Head of caudate nucleus (tissue), 42 donors: Measurements from ENCODE around the gene TSKU.
A peak's percentile ranks its signal among the peaks of the same experiment; 100 is the strongest.

ENCODE experiments used
- DNase-seq, 42 donors: peaks; one replicate each; pipeline versions ENCODE4 v3.0.0 to v3.0.0-alpha.2; 2020 to 2021; ENCODE audit warnings: mixed read lengths in 7 of 42
- intact Hi-C: fragments of 100-400 bp; cut with DNase I; formaldehyde crosslinking; loops from one replicate; pipeline ENCODE4 v1.15.0; 2022

TSKU gene

DNA sequence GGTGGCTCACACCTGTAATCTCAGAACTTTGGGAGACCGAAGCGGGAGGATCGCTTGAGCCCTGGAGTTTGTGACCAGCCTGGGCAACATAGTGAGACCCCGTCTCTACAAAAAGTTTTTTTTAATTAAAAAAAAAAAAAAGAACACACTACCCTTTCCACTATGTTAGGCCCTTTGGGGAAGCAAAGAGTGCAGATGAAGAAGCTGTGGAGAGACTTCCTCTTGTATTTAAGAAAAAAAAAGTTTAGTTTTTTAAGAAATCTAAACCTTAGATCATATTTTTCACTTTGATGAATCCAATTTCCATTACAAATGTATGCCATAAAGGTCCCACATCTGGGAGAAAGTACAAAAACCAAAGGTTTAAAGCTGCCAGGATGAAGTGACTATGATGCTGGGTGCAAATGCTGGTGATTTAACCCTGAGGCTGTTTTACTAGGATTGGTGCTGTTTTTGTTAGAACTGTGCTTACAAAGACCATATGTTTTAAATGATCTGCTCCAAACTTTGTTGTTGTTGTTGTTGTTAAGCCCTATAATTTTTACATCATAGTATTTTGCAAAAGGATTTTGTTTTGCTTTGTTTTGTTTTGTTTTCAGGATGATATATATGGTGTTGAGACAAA is 48.6 kb downstream of the TSKU start:
- intact Hi-C loops: no loop called here

DNA sequence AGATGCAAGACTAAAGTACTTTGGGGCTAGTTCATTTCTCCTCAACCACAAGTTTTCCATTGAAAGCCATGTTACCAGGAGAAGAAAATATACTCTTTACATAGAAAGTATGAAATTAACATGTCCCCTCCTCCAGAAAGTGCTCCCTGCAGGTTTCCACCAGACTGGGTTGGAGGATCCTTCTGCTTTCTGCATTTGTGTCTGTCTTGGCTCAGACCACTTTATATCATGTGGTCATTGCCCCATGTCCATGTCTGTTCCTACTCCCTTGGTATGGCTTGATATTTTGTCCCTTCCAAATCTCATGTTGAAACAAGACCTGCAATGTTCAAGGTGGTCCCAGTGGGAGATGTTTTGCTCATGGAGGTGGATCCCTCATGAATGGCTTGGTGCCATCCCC is 49.2 kb downstream of the TSKU start:
- peak in 2 of 42 donors; percentile 20 to 35 for DNase-seq
- intact Hi-C loops: no loop called here

More for the DNA sequence above, 48.6 kb downstream of the TSKU start:
- peak in 2 of 42 donors; percentile 22 to 29 for DNase-seq

DNA sequence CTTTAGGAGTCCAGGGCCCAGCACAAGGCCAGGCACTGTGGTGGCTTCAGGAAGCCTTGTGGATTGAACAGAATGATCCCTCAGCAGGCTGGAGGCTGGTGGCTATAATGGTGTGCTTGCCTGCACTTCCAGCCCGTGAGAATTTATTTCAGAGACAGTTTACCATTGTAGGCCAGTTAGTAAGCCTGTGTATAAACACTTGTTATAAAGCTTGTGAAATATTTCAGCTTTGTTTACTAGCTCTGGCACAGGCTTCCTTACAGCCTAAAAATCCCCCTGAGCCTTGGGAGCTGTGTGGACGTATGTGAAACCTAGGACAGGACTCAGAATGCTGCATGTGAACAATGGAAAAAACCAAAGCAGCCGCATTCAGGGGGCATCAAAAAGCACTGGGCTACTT is 51.0 kb downstream of the TSKU start:
- intact Hi-C loops: no loop called here
- peak in 1 of 42 donors; percentile 38 for DNase-seq

DNA sequence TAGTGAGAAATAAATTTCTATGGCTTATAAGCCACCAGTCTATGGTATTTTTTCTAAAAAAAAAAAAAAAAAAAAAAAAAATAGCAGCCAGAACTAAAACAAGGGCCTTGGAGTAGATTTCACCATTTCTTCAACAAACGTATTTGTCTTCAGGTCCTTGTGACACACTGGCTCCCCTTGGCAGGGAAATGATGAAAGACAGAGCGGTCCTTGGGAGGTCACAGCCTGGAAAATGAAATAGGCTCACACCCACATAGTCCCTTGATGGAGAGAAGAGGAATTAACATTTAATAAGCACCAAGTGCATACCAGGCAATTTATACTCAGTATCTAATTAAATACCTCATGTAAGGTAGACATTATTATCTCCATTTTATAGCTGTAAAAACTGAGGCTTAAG is 51.9 kb downstream of the TSKU start:
- intact Hi-C loops: no loop called here
- DNase-seq: peak in 2 of 42 donors; percentile 28 to 29

DNA sequence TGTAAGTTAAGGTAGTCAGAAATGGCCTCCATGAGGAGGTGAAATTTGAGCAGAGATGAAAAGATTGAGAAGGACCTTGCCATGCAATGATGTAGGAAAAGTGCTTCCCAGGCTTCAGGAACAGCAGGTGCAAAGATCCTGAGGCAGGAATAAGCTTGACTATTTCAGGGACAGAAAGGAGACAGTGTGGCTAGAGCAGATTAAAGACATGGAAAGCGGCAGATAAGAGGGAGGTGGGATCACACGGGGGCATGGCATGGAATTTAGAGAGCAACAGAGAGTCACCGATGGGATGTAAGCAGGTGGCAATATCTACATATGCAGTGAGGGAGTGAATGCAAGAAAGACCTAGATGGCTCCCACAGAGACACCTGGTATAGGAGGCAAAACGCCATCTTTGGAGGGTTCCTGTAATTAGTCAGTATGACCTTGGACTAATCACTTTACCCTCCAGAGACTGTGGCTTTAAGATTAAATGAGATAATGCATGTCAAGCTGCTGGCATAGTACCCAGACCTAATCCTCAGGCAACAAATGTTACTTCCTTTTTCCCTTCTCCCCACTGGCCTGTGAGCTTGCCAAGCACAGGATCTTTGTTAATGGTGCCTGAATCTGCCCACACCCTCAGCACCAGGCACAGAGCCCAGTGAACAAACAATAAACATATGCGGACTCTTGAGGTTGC is 52.9 kb downstream of the TSKU start:
- peak in 2 of 42 donors; percentile 3 to 35 for DNase-seq
- intact Hi-C loops: no loop called here

DNA sequence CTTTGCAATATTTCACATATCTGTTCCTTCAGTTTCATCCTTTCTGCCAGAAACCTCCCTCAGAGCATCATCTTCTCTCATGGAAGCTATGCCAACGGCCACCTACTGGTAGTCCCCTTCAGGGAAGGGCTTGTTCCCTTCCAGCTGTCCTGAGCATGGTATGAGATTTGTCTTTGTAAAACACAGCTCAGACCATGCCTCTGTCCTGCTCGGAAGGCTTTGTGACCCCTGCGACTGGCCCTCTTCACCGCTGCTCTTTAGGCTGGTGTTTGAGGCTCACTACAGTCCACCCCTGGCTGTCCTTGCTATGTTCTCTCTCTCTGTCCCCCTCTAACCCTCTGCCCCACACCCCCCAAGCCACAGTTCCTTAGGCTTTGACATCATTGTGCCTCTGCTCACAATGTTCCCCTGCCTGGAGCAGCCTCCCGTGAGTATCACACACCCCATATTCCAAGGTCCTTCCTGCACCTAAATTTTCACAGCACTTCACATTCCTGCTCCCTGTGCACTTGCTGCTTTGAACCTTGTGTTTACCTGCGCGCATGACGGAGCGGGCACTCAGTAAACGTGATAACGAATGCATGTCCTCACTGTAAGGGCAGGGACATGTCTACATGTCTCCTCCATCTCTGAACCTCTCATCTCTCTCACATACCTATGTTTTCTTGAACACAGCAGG is 53.6 kb downstream of the TSKU start:
- DNase-seq: peak in 2 of 42 donors; percentile 10 to 32
- intact Hi-C loops: no loop called here

DNA sequence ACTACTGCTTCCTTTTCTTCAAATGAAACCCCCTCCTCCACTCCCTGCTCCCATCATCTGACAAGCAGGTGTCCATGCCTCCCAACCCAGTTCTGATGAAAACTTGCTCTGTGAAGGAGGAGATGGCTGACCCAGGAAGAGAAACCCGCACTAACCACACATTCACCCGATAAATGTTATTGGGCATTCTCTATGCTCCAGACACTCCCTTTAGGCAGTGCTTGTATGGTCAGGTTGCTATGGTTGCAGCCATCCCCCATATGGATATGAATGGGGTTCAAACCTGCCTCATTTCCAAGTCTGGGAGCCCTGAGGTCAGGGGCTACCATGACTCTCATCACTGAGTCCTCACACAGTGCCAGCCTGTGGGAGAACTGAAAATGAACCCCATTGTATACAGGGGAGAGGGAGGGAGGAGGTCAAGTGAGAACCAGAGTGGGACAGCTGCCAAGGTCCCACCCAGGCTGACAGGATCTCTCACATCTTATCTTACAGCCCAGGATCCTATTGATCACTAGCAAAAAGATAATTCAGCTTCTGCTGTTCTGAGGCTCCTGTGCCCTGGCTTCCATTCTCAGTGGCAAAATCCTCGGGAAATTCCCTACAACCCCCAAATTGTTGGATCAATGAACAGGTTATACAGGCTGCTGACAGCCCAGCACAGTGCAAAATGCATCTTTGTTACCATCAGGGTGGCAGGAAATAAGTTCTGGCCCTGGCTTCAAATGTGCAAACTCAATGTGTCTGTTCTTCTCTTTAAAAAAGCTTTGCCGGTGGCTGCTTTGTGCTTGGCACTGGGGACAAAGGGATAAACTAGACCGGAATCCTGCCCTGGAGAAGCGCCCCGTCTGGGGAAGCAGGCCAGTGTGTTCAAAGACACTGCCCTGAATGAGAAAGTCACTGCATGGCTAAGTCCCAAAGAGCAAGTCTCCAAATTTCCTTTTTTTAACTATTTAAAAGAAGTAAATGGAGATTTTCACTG is 54.8 kb downstream of the TSKU start:
- DNase-seq: peak in 18 of 42 donors; percentile 11 to 67 (median 28)
- intact Hi-C loops: no loop called here

DNA sequence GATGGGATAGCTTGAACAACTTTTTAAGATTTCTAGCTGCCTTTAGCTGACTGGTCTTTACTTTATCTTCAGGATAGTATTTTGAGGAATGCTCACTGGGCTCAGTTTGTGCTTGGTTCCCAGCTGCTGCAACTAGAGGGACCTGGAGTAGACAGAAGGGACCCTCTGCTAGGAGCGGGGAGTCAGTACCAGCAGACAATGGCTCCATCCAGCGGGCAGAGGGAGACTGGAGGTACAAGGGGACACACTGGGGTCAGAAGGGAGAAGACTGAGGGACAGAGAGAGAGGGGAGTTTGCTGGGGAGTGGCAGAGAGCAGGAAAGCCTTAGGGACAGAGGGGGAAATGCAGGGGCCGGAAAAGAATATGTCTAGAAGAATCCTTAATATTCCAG is 55.5 kb downstream of the TSKU start:
- peak in 19 of 42 donors; percentile 15 to 65 (median 28) for DNase-seq
- intact Hi-C loops: no loop called here

DNA sequence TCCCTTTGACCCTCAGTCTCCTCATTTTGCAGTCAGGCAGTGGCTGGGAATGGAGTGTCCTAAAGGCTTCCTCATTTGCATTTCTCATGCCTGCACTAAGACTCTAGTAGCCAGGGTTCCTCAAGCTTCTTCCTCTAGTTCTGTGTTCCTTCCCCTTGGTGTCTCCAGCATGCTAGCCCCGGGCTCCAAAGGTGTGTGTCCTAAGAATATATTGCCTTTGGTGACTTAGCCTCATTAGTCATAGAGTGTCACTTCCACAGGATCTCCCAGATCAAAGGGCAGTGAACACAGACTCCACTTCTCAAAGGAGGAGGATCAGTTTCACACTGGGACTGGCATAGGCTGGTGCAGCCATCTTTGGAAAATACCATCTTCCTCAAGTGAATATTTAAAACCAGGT is 56.2 kb downstream of the TSKU start:
- intact Hi-C loops: no loop called here

DNA sequence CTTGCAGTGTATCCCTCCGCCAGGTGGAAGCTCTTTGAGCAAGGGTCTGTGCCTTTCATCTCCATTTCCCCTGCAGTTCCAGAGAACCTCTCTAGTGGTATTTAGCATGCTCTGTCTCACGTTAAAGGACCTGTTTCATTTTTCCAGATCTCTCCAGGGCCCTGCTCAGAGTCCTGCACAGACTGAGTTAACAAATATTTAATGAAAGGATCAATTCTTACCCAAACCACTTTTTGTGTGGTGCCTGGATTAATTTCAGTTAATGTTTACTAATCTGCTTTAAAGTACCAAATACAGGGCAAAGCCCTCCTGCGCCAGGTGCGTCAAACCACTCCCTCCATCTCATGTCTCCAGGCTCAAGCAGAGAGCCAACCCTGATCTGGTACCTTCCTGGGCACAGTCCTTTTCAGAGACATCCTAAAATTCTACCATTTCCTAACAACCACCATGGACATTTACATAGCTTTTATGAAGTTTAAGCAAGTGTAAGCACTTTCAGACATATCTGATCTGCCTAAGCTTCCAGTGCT is 58.8 kb downstream of the TSKU start:
- intact Hi-C loops: no loop called here
- peak in 1 of 42 donors; percentile 3 for DNase-seq

More for the DNA sequence above, 56.2 kb downstream of the TSKU start:
- DNase-seq: peak in 2 of 42 donors; percentile 10 to 25

DNA sequence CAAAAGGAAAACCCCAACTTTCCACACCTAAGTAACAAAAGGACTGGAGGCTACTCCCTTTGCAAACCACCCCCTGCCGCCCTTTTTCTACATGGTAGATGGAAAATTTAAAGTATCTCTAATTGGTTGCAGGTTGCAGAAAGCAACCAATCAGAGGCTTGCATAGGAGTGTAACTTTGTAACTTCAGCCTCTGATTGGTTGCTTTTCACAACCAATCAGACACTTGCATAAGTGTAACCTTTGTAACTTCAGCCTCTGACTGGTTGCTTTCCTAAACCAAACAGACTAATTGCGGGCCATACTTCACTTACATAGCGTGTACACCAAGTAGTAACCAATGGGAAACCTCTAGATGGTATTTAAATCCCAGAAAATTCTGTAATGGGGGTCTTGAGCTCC is 60.8 kb downstream of the TSKU start:
- peak in 1 of 42 donors; percentile 8 for DNase-seq
- intact Hi-C loops: no loop called here

DNA sequence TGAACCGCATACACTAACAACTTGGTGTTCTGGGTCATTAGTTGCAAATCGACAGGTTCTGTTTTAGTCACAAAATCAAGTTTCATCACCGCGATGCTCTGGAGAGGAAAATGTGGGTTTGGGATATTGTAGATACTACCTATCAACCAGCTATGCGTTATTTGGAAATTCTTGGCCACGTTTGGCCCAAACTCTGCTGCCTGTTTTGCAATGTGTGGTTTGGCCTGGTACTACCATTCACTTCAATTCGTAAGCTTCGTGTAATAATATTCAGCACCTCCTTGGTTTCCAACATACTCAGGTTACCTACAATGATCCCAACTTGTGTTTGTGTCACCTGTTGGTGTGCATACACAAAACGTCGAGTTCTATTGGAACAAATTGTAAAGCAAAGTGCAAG is 61.4 kb downstream of the TSKU start:
- no peak for DNase-seq
- intact Hi-C loops: no loop called here

DNA sequence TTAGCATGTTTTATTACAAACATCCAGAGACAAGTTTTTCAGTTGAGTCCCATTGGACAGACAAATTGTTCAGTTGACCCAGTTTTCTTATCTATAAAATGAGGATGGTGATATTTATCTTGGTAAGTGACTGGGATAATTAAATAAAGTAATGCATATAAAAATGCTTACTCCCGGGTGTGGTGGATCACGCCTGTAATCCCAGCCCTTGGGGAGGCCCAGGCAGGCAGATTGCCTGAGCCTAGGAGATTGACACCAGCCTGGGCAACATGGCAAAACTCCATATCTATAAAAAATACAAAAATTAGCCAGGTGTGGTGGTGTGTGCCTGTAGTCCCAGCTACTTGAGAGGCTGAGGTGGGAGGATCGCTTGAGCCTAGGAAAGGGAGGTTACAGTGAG is 61.9 kb downstream of the TSKU start:
- intact Hi-C loops: no loop called here
- no peak for DNase-seq

DNA sequence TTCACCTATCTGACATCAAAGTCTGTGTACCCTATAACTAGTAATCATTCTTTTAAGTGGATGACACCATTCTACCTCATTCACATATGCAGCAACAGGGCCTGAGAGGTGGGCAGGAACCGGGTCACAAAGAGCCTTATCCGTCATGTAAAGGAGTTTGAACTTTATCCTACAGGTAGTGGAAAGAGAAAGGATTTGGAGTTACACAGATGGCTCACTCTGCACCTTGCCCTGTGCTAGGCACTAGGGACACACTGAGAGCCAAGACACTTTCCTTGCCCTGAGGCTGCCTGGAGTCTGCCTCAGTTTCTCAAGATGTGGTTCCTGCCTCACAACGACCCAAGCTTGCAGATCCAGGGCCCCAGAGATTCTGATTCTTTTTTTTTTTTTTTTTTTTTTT is 63.3 kb downstream of the TSKU start:
- intact Hi-C loops: no loop called here
- DNase-seq: no peak
